OCI-LY3 (cell line): ENCODE results near the gene CREB3L1.
A peak's percentile ranks its signal among the peaks of the same experiment; 100 is the strongest.

Experiments
- H2AFZ ChIP-seq: fragments of 200-600, 300-600 bp; shearing (Covaris generic); 2 replicates; pipeline ENCODE4 v1.6.0; 2014; ENCODE audit warnings: antibody characterized with exemption, low read depth, low read length
- H3K27ac ChIP-seq: fragments of 200-600, 300-600 bp; sonication (generic); 2 replicates; pipeline ENCODE4 v1.5.1; 2014; ENCODE audit warnings: mild to moderate bottlenecking, low read length, moderate library complexity, mixed read lengths
- H3K27me3 ChIP-seq: fragments of 200-600, 300-600 bp; sonication (generic); 2 replicates; pipeline ENCODE4 v1.6.1; 2014; ENCODE audit warnings: low read depth, low read length, mixed read lengths
- H3K36me3 ChIP-seq: fragments of 200-600, 300-600 bp; sonication (generic); replicated peaks from 2 replicates; pipeline ENCODE3; 2014; ENCODE audit warnings: low read depth, low read length, mixed read lengths
- H3K4me1 ChIP-seq: fragments of 300-600, 200-600 bp; sonication (generic); 2 replicates; pipeline ENCODE4 v1.6.1; 2014; ENCODE audit warnings: low read length, mixed read lengths
- H3K4me2 ChIP-seq: fragments of 200-600, 300-600 bp; sonication (generic); 2 replicates; pipeline ENCODE4 v1.6.1; 2014; ENCODE audit warnings: low read length, mixed read lengths
- H3K4me3 ChIP-seq: fragments of 300-600, 200-600 bp; sonication (generic); 2 replicates; pipeline ENCODE4 v1.5.1; 2014; ENCODE audit warnings: antibody characterized with exemption, mild to moderate bottlenecking, low read length, moderate library complexity
- H3K79me2 ChIP-seq: fragments of 300-600, 200-600 bp; shearing (Covaris generic); 2 replicates; pipeline ENCODE4 v1.6.1; 2014; ENCODE audit warnings: mild to moderate bottlenecking, low read length, mixed read lengths
- H3K9ac ChIP-seq: fragments of 300-600, 200-600 bp; shearing (Covaris generic); 2 replicates; pipeline ENCODE4 v1.6.0; 2014; ENCODE audit warnings: mild to moderate bottlenecking, low read length, moderate library complexity
- H3K9me3 ChIP-seq: fragments of 200-600, 300-600 bp; shearing (Covaris generic); 2 replicates; pipeline ENCODE4 v1.6.1; 2014; ENCODE audit warnings: low read length, mixed read lengths; ENCODE audit not compliant: insufficient read depth
- H4K20me1 ChIP-seq: fragments of 200-600, 300-600 bp; sonication (generic); 2 replicates; pipeline ENCODE4 v1.6.1; 2016; ENCODE audit warnings: low read length, mixed read lengths; ENCODE audit not compliant: insufficient read depth
- EZH2phosphoT487 ChIP-seq: fragments of 200-600 bp; shearing (Covaris generic); IDR thresholded peaks from 2 replicates; pipeline ENCODE4 v1.6.1; 2018; ENCODE audit warnings: antibody characterized with exemption, mixed run types, low read depth
- TF ChIP-seq, protein P1 (sequence below): fragments of 200-600, 300-600 bp; sonication (generic); IDR thresholded peaks from 2 replicates; pipeline ENCODE4 v1.5.1; 2014; ENCODE audit warnings: antibody characterized with exemption, low read length, low read depth

CREB3L1 gene

GRCh38 chr11:46338636-46338987 lies 61.1 kb downstream of the CREB3L1 start:
- Histone ChIP-seq H3K9me3 (no peaks in the 10 kb centered on the region), H3K79me2 (no peaks in the 10 kb centered on the region), H3K4me1 (peaks cover 10% of the 10 kb centered on the region), H3K4me2 (0 out of 2 replicates have a peak overlapping the region, but pooled peaks have one; percentile 15), H3K27ac (no peak overlapping the region), H3K27me3 (peaks cover 10% of the 10 kb centered on the region), H4K20me1 (no peaks in the 10 kb centered on the region), H2AFZ (peak overlapping the region; percentile 48; the same call in 1 of the 2 replicates), H3K36me3 (no peaks in the 10 kb centered on the region), H3K9ac (no peak overlapping the region), H3K4me3 (no peak overlapping the region)
- TF ChIP-seq, protein P1, sequence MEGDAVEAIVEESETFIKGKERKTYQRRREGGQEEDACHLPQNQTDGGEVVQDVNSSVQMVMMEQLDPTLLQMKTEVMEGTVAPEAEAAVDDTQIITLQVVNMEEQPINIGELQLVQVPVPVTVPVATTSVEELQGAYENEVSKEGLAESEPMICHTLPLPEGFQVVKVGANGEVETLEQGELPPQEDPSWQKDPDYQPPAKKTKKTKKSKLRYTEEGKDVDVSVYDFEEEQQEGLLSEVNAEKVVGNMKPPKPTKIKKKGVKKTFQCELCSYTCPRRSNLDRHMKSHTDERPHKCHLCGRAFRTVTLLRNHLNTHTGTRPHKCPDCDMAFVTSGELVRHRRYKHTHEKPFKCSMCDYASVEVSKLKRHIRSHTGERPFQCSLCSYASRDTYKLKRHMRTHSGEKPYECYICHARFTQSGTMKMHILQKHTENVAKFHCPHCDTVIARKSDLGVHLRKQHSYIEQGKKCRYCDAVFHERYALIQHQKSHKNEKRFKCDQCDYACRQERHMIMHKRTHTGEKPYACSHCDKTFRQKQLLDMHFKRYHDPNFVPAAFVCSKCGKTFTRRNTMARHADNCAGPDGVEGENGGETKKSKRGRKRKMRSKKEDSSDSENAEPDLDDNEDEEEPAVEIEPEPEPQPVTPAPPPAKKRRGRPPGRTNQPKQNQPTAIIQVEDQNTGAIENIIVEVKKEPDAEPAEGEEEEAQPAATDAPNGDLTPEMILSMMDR: no peak
- TF ChIP-seq EZH2phosphoT487: no peak

DNA sequence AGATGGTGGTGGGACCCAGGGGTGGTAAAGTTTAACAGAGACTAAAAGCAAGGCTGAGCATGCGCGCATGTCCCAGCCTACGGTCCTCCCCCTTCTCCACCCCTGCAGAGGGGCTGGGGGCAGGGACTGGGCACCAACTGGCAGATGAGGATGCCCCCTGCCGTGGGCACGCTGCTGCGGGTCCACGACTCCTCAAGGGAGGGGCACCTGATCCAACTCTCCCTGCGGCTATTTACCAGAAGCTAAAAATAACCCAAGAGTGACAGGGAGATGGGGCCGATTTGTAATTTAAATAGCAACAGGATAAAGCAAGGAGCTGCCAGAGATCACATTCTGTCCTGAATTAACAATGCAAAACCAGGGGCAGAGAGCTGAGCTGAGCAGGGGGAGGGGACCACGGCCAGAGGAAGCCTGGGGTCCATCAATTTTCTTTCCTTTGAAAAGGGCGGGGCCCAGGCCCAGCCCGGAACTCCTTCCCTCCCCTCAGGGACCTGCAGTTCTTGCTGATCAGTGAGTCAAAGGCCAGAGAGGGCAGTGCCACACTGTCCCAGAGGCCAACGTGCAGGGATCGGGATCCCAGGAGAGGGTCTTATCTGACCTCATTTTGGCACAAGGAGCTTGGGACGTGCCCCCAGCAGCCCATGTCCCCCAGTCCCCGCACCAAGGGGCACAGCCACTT lies 61.7 kb downstream of the CREB3L1 start:
- H3K27me3 ChIP-seq: peaks cover 10% of the 10 kb centered on the region
- H3K27ac ChIP-seq: no peak overlapping the region
- H3K4me2 ChIP-seq: 0 out of 2 replicates have a peak overlapping the region, but pooled peaks have one; percentile 15
- no peaks in the 10 kb centered on the region for H3K36me3 ChIP-seq
- H3K79me2 ChIP-seq: no peaks in the 10 kb centered on the region
- no peak overlapping the region for H3K9ac ChIP-seq
- TF ChIP-seq, protein P1: no peak
- TF ChIP-seq EZH2phosphoT487: no peak
- no peak overlapping the region for H3K4me3 ChIP-seq
- peaks cover 10% of the 10 kb centered on the region for H3K4me1 ChIP-seq
- H4K20me1 ChIP-seq: no peaks in the 10 kb centered on the region
- peak overlapping the region; percentile 48; the same call in 1 of the 2 replicates for H2AFZ ChIP-seq
- H3K9me3 ChIP-seq: no peaks in the 10 kb centered on the region

DNA sequence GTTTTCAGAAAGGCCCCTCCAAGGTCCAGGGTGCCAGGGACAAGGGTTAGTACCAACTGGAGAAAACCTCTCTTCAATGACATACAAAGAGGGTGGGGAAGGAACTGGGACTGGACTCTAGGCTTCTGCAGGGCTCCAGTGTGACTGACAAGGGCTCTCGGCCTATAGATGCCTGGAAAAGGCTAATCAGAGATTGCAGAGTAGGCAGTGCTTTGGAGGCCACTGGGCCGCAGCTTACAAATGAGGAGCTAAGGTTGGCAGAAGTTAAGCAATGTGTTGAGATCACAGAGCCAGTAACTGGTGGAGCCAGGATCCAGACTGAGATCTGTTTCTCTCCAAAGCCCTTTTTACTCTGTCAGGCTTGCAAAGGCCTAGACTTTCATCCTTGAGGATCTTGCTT lies 62.4 kb downstream of the CREB3L1 start:
- Histone ChIP-seq H3K4me1 (peaks cover 11% of the 10 kb centered on the region), H3K27me3 (peaks cover 13% of the 10 kb centered on the region), H3K36me3 (no peaks in the 10 kb centered on the region), H3K4me3 (no peak overlapping the region), H3K9ac (no peak overlapping the region), H2AFZ (no peak overlapping the region), H3K79me2 (no peaks in the 10 kb centered on the region), H4K20me1 (no peaks in the 10 kb centered on the region), H3K9me3 (no peaks in the 10 kb centered on the region), H3K27ac (no peak overlapping the region), H3K4me2 (no peak overlapping the region)
- no peak for TF ChIP-seq EZH2phosphoT487
- TF ChIP-seq, protein P1: no peak

GRCh38 chr11:46341454-46341853 lies 64.0 kb downstream of the CREB3L1 start:
- H3K36me3 ChIP-seq: no peaks in the 10 kb centered on the region
- peaks cover 16% of the 10 kb centered on the region for H3K4me1 ChIP-seq
- peaks cover 17% of the 10 kb centered on the region for H3K27me3 ChIP-seq
- no peaks in the 10 kb centered on the region for H3K79me2 ChIP-seq
- H3K9ac ChIP-seq: no peak overlapping the region
- H2AFZ ChIP-seq: no peak overlapping the region
- H3K4me2 ChIP-seq: no peak overlapping the region
- H3K27ac ChIP-seq: no peak overlapping the region
- no peaks in the 10 kb centered on the region for H4K20me1 ChIP-seq
- TF ChIP-seq, protein P1: no peak
- no peak for TF ChIP-seq EZH2phosphoT487
- H3K4me3 ChIP-seq: no peak overlapping the region
- no peaks in the 10 kb centered on the region for H3K9me3 ChIP-seq
